Neural cell (in vitro differentiated cells): ENCODE results near the gene TMEM273. TPM values are rescaled to one million over a fixed set of nuclear protein-coding genes. Genes with fewer than 3 reads are reported as not detected.

ENCODE experiments used
- H2AFZ ChIP-seq: fragments of 200-600, 300-800 bp; sonication (generic), shearing (Covaris generic); 2 replicates; pipeline ENCODE4 v1.6.0; 2014; ENCODE audit warnings: low read depth, mild to moderate bottlenecking, antibody characterized with exemption, low read length, moderate library complexity
- H3F3A ChIP-seq: fragments of 200-600 bp; shearing (Covaris generic); 2 replicates; pipeline ENCODE4 v1.6.1; 2016; ENCODE audit warnings: mild to moderate bottlenecking, moderate library complexity, mixed read lengths, antibody characterized with exemption, low read length; ENCODE audit not compliant: insufficient read depth, poor library complexity, severe bottlenecking
- H3K27ac ChIP-seq: fragments of 200-600, 300-800 bp; sonication (generic), shearing (Covaris generic); 2 replicates; pipeline ENCODE4 v1.5.1; 2014; ENCODE audit warnings: mild to moderate bottlenecking, low read length, moderate library complexity
- H3K27me3 ChIP-seq: fragments of 300-800, 200-600 bp; sonication (generic), shearing (Covaris generic); 2 replicates; pipeline ENCODE4 v1.6.0; 2014; ENCODE audit warnings: mild to moderate bottlenecking, low read depth, low read length, moderate library complexity; ENCODE audit not compliant: insufficient read depth
- H3K36me3 ChIP-seq: fragments of 300-800, 200-600 bp; sonication (generic), shearing (Covaris generic); 2 replicates; pipeline ENCODE4 v1.5.1; 2014; ENCODE audit warnings: mild to moderate bottlenecking, antibody characterized with exemption, low read length, moderate library complexity; ENCODE audit not compliant: insufficient read depth
- H3K4me2 ChIP-seq: fragments of 300-800, 200-600 bp; sonication (generic), shearing (Covaris generic); 2 replicates; pipeline ENCODE4 v1.6.0; 2014; ENCODE audit warnings: mild to moderate bottlenecking, low read length
- H3K4me3 ChIP-seq: fragments of 300-800, 200-600 bp; sonication (generic), shearing (Covaris generic); 2 replicates; pipeline ENCODE4 v1.5.1; 2014; ENCODE audit warnings: mild to moderate bottlenecking, low read length, moderate library complexity
- H3K79me2 ChIP-seq: fragments of 200-600 bp; shearing (Covaris generic); replicated peaks from 2 replicates; pipeline ENCODE4 v1.6.0; 2014; ENCODE audit warnings: mild to moderate bottlenecking, low read length, moderate library complexity; ENCODE audit not compliant: insufficient read depth
- H3K9ac ChIP-seq: fragments of 300-800, 200-600 bp; sonication (generic), shearing (Covaris generic); 2 replicates; pipeline ENCODE4 v1.6.1; 2016; ENCODE audit warnings: mild to moderate bottlenecking, low read length, mixed read lengths
- H3K9me2 ChIP-seq: fragments of 200-600 bp; shearing (Covaris generic); 2 replicates; pipeline ENCODE4 v1.6.1; 2016; ENCODE audit warnings: mild to moderate bottlenecking, low read length, mixed read lengths; ENCODE audit not compliant: insufficient read depth
- H3K9me3 ChIP-seq: fragments of 200-600, 300-800 bp; sonication (generic), shearing (Covaris generic); 2 replicates; pipeline ENCODE4 v1.6.1; 2016; ENCODE audit warnings: mild to moderate bottlenecking, mixed run types, low read length, moderate library complexity, mixed read lengths
- H4K20me1 ChIP-seq: fragments of 200-600 bp; shearing (Covaris generic); 2 replicates; pipeline ENCODE4 v1.6.1; 2016; ENCODE audit warnings: mild to moderate bottlenecking, mixed run types; ENCODE audit not compliant: insufficient read depth
- EP300 ChIP-seq: fragments of 450-650 bp; conservative IDR thresholded peaks from 2 replicates; pipeline ENCODE4 v1.6.1; 2014; ENCODE audit warnings: antibody characterized with exemption, mild to moderate bottlenecking, moderate library complexity; ENCODE audit not compliant: poor library complexity, severe bottlenecking
- EZH2 ChIP-seq: fragments of 200-600, 300-800 bp; shearing (Covaris generic), sonication (generic); IDR thresholded peaks from 2 replicates; pipeline ENCODE4 v1.6.1; 2014; ENCODE audit warnings: antibody characterized with exemption, low read length, borderline replicate concordance, mild to moderate bottlenecking; ENCODE audit not compliant: insufficient read depth, poor library complexity, severe bottlenecking
- MXI1 ChIP-seq: fragments of 450-650 bp; conservative IDR thresholded peaks from 2 replicates; pipeline ENCODE4 v1.6.1; 2014; ENCODE audit warnings: antibody characterized with exemption, mild to moderate bottlenecking; ENCODE audit not compliant: poor library complexity, severe bottlenecking
- POLR2AphosphoS5 ChIP-seq: IDR thresholded peaks from 2 replicates; pipeline ENCODE4 v1.6.1; 2012
- RAD21 ChIP-seq: fragments of 450-650 bp; conservative IDR thresholded peaks from 2 replicates; pipeline ENCODE4 v1.6.1; 2014; ENCODE audit warnings: antibody characterized with exemption, mild to moderate bottlenecking, moderate library complexity
- REST ChIP-seq: IDR thresholded peaks from 2 replicates; pipeline ENCODE4 v1.6.1; 2012; ENCODE audit warnings: borderline replicate concordance
- SMC3 ChIP-seq: fragments of 450-650 bp; conservative IDR thresholded peaks from 2 replicates; pipeline ENCODE4 v1.6.1; 2014; ENCODE audit warnings: antibody characterized with exemption, mild to moderate bottlenecking, moderate library complexity; ENCODE audit not compliant: poor library complexity
- TAF1 ChIP-seq: IDR thresholded peaks from 2 replicates; pipeline ENCODE4 v1.6.1; 2012; ENCODE audit warnings: low read depth
- polyA plus RNA-seq: library from polyadenylated mRNA; depleted of rRNA; stranded (reverse); fragments of >200 nt; gene quantifications from 2 replicates; pipeline ENCODE4 v1.2.3, GENCODE V29; 2014
- TF ChIP-seq, protein P1 (sequence below): fragments of 450-650 bp; IDR thresholded peaks from 2 replicates; pipeline ENCODE4 v1.5.1; 2014; ENCODE audit warnings: antibody characterized with exemption, mild to moderate bottlenecking, moderate library complexity; ENCODE audit not compliant: poor library complexity, severe bottlenecking

TMEM273 gene
- polyA plus RNA-seq, 1 donor from 2014 or later = not detected

DNA sequence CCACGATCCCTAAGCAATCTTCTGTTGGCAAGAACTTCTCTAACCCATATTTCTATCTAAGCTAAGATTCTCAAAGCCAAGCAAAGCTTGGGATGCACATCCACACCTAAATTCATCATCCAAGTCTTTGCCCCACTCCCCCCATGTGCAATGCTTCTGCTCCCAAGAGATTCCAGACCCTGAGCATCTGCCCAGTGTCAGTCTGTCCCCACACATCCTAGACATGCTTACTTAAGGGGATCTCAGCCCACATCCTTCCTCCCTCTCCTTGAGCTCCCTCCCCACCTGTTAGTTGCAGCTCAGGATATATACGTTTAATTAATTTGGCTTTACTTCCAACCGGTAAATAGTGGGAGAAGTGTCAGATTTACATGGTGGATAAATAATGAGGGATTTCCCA, 17.0 kb upstream of the TMEM273 start:
- H3K4me2 ChIP-seq = no peak overlapping the region
- no peaks in the 10 kb centered on the region for H3F3A ChIP-seq
- H3K9me2 ChIP-seq = no peaks in the 10 kb centered on the region
- no peaks in the 10 kb centered on the region for H3K36me3 ChIP-seq
- no peaks in the 10 kb centered on the region for H4K20me1 ChIP-seq
- H3K27ac ChIP-seq = no peak overlapping the region
- no peak overlapping the region for H2AFZ ChIP-seq
- no peaks in the 10 kb centered on the region for H3K9me3 ChIP-seq
- no peak overlapping the region for H3K9ac ChIP-seq
- TF ChIP-seq TAF1 (no peak), EP300 (no peak), SMC3 (no peak), RAD21 (no peak), EZH2 (no peak)
- TF ChIP-seq, protein P1, sequence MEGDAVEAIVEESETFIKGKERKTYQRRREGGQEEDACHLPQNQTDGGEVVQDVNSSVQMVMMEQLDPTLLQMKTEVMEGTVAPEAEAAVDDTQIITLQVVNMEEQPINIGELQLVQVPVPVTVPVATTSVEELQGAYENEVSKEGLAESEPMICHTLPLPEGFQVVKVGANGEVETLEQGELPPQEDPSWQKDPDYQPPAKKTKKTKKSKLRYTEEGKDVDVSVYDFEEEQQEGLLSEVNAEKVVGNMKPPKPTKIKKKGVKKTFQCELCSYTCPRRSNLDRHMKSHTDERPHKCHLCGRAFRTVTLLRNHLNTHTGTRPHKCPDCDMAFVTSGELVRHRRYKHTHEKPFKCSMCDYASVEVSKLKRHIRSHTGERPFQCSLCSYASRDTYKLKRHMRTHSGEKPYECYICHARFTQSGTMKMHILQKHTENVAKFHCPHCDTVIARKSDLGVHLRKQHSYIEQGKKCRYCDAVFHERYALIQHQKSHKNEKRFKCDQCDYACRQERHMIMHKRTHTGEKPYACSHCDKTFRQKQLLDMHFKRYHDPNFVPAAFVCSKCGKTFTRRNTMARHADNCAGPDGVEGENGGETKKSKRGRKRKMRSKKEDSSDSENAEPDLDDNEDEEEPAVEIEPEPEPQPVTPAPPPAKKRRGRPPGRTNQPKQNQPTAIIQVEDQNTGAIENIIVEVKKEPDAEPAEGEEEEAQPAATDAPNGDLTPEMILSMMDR = no peak
- no peaks in the 10 kb centered on the region for H3K27me3 ChIP-seq
- no peak overlapping the region for H3K4me3 ChIP-seq
- H3K79me2 ChIP-seq = no peaks in the 10 kb centered on the region

GRCh38 chr10:49204119-49204518, 15.9 kb upstream of the TMEM273 start:
- no peaks in the 10 kb centered on the region for H3K9me3 ChIP-seq
- no peaks in the 10 kb centered on the region for H3K9me2 ChIP-seq
- no peak overlapping the region for H3K9ac ChIP-seq
- H3K36me3 ChIP-seq = no peaks in the 10 kb centered on the region
- H3K27ac ChIP-seq = no peak overlapping the region
- H3K4me2 ChIP-seq = no peak overlapping the region
- H4K20me1 ChIP-seq = no peaks in the 10 kb centered on the region
- no peaks in the 10 kb centered on the region for H3K27me3 ChIP-seq
- H3K4me3 ChIP-seq = no peak overlapping the region
- no peaks in the 10 kb centered on the region for H3K79me2 ChIP-seq
- no peak overlapping the region for H2AFZ ChIP-seq
- no peaks in the 10 kb centered on the region for H3F3A ChIP-seq
- TF ChIP-seq, protein P1 = no peak
- no peak for TF ChIP-seq RAD21
- TF ChIP-seq EP300 = no peak
- no peak for TF ChIP-seq POLR2AphosphoS5
- TF ChIP-seq SMC3 = no peak
- TF ChIP-seq MXI1 = no peak

DNA sequence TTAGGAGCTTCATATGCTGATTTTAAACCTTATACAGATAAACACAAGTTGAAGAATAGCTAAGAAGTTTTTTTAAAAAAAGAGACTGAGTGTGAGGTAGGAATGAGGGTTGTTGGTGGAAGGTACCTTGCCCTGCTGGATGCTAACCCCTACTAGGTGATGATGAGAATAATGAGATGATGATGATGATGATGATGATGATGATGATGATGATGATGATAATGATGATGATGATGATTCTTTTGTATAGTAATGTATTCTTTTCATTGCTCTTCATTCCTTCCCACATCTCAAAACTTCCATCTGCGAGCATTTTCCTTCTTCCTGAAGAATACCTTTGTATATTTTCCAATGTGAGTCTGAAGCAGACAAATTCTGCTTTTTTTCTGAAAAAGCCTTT, 14.1 kb upstream of the TMEM273 start:
- TF ChIP-seq REST (no peak), MXI1 (no peak), TAF1 (no peak), EP300 (no peak), POLR2AphosphoS5 (no peak)
- Histone ChIP-seq H3K9ac (no peak overlapping the region), H3K79me2 (no peaks in the 10 kb centered on the region), H3K27ac (no peak overlapping the region), H3K27me3 (no peaks in the 10 kb centered on the region), H3K4me3 (no peak overlapping the region), H3K9me2 (no peaks in the 10 kb centered on the region), H3K9me3 (no peaks in the 10 kb centered on the region), H2AFZ (no peak overlapping the region), H3F3A (no peaks in the 10 kb centered on the region), H3K36me3 (no peaks in the 10 kb centered on the region), H4K20me1 (no peaks in the 10 kb centered on the region), H3K4me2 (no peak overlapping the region)
